Kidney tubule cell (primary cell): ENCODE measurements around the gene GET3.
"Not testable (repeated sequence)": the region's sequence is repeated elsewhere in the genome, so short reads cannot be mapped to it uniquely, and the experiment has no call there.

Experiments used
- DNase-seq: peaks from one replicate; pipeline ENCODE4 v3.0.0-alpha.2; 2018; ENCODE audit warnings: low spot score

GET3 gene

DNA sequence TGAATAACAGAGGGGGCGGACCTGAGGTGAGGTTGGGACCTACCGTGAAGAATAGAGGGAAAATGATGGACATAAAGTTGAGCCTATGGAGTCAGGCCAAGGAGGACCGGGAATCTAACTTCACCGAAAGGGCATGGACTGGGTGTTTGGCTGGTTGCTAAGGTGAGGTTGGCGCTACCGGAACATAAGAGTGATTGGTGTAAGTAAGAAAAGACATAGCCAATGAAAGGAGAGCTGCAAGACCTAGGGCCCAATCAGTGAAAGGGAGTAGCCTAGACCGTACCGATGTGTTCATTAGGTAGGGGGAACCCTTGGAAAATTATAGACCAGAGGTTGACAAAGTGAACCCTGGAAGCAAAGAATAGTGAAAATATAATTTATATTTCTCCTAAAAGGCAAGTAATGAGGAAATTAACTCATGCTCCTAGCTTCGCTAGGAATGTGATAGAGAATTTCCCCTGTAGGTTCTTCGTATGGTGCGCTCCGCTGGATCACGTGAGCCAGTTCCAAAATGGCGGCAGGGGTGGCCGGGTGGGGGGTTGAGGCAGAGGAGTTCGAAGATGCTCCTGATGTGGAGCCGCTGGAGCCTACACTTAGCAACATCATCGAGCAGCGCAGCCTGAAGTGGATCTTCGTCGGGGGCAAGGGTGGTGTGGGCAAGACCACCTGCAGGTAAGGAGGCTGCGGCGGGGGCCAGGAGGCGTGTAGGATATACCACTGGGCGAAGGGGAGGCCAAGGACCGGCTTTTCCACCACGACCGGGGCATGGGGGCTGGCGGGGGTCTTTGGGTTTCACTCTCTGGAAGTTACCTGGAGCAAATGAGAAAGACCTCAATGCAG, at the start of gene GET3:
Gene GET3 (plus strand): TSS at position 503 of the 840 bp plus-strand sequence. CDS start 9 bp downstream, at position 512.
- DNase-seq = peak; percentile 100

DNA sequence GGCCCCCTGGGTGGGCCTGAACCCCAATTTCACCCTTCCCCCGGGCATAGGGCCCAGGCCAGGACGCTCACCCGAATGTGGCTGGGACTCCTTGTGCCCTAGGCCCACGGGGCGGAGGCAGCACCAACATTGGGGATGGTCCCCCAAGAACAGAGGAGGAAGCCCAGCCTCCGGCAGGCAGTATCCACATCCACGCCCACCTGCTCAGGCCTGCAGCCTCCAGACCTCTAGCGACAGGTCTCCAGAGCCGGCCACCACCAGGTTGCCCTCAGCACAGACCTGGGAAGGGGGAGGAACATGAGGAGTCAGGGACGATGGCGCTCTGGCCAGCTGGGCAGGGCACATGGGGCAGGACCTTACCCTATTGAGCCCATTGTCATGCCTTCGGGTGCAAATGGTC, 48.3 kb upstream of the GET3 start:
- DNase-seq = no peak

DNA sequence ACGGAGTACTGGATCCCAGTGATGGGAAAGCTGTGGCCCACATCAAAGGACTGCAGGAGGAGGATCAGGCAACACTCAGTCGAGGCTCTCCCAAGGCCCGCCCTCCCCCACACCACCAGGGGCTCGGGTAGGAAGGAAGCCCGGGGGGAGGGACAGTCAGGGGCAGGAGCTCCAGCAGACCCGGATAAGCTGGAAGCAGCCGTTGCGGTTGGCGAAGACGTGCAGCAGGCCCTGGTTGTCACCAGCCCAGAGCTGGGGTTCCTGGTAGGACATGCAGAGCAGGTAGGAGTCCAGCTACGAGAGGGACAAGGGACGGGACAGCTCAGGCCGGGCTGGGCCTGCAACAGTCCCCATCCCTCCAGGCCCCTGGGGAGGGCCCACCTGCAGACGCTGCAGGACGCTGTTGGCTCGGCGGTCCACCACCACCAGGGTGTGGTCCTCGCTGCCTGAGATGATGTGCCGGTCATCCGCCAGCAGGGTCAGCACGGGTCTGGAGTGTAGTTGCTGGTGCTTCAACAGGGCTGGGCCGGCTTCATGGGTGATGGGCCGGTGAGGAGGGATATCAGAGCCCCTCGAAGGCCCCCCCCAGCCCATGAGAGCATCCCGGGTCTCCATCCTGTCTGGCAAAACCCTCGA, 47.6 kb upstream of the GET3 start:
- no peak for DNase-seq

DNA sequence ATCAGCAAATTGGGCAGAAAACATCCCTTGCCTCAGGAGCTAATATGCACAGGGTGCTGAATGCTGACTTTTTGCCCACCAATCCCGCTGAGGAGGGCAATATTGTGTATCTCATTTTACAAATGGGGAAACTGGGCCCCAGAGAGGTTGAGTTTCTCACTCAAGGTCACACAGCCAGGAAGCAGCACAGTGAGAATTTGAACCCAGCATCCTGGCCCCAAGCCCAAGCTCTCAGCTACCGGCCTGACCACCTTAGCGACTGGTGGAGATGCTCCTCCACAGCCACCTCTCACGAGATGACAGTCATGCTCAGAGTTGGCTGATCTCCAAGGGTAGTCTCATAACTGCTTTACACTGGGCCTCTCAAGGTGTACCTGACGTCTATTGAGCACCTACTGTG, 44.3 kb upstream of the GET3 start:
- DNase-seq = no peak

DNA sequence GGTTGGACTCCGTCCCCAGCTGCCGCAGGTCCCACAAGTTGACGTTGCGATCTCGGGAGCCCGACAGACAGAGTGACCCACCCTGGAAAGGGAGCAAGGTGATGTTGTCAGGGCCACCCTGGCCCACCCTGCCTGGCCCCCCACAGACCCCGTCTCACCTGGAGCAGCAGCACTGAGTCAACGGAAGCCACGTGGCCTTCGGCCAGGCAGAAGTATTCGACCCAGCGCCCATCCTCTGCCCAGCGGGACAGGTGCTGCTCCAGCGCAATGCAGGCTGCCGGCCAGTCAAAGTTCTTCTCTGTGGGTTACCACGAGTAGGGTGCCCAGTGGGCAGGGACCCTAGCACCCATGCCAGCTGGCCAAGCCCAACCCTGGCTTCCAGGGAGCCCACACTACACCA, 42.7 kb upstream of the GET3 start:
- no peak for DNase-seq

DNA sequence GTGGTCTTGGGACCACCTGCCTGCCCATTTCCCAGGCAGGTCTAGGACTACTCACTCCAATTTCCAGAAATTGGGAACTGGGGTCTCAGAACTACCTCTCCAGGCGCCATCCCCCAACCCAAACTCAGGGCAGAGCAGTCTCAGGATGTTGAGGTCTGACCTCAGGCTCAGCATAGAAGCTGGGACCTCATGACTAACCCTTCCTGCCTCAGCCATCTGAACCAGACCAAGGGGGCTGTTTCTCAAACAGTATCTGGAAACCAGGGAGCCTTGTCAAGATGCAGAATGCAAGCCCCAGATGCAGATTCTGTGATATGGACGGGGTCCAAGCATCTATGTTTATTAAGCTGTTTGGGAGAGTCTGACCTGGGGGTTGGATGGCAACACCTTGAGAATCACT, 42.2 kb upstream of the GET3 start:
- DNase-seq = peak; percentile 9

DNA sequence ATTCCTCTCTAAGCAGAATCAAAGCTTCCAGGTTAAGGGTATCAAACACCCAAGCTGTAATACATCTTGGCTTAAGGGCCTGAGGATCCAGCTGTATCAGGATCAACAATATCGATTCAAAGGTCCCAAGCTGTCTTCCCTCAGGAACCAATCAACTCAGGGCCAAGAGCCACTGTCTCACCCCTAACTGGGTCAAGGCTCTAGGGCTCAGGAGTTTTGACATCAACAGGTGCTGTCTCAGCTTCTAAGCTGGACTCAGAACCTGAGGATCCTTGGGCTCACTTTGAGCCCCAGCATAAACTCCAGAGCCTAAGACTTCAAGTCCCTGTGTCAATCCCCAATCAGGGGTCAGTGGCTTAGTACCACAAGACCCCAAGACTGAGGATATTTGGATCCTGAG, 41.8 kb upstream of the GET3 start:
- no peak for DNase-seq

DNA sequence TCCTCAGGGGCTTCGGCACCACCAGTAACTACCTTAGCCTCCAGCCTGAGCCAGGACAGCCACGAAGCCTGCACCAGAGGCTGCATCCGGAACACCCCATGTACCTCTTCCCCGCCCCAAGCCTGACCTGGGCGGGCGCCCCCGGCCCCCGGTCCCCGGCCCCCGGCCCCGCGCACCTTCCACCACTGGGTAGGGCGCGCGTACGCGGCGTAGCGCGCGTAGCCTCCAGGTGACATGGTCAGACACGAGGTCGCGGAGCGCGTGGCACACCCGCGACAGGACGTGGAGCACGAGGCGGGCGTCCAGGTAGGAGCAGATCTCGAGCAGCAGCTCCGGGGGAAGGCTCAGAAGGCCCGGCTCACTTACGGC, 41.3 kb upstream of the GET3 start:
- no peak for DNase-seq

DNA sequence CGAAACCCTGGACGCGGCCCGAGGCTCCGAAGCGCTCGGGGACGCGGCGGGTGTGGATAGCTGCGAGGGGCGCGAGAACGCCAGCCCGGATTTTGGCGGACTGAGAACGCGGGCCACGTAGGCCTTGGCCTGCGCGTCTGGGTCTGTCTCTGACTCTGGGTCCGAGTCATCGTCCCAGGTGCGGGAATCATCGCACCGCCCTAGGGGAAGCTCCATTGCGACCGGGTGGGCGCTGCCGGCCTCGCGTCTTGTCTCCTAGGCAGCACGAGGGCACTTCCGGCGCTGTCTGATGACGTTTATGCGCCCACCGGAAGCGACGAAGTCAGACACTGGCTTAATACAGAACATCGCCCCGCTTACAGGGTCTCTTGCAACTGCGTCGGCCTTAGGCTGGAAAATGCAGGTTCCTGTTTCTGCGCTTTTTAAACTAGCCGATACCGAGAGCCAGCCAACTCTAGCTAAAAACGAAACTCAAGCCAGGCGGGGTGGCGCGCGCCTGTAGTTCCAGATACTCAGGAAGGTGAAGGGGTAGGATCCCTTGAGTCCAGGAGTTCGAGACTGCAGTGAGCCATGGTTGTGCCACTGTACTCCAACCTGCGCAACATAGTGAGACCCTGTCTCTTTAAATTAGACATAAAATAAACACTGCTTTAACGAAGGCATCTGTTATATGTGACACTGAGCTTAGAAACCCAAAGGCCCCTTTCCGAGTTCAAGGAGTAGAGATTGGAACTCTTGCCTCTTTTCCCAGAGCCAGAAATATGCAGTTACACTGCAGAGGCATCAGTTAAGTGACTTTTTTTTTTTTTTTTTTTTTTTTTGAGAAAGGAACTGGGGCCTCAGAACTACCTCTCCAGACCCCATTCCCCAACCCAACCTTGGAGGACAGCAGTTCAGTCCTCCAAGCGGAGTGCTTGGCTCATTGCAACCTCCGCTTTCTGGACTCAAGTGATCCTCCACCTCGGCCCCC, 40.6 kb upstream of the GET3 start, which contains the start of gene FBXW9:
Gene FBXW9 (minus strand): TSS at position 266 of the 970 bp plus-strand sequence. CDS start 50 bp downstream, at position 216.
- peak; percentile 93 for DNase-seq

DNA sequence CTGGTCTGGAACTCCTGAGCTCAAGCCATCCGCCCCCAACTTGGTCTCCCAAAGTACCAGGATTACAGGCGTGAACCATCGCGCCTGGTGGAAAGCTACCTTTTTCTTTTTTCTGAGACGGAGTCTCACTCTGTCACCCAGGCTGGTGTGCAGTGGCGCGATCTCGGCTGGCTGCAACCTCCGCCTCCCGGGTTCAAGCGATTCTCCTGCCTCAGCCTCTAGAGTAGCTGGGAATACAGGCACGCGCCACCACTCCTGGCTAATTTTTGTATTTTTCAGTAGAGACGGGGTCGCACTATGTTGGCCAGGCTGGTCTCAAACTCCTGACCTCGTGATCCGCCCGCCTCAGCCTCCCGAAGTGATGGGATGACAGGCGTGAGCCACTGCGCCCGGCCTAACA, 39.9 kb upstream of the GET3 start:
- DNase-seq = not testable (repeated sequence)

DNA sequence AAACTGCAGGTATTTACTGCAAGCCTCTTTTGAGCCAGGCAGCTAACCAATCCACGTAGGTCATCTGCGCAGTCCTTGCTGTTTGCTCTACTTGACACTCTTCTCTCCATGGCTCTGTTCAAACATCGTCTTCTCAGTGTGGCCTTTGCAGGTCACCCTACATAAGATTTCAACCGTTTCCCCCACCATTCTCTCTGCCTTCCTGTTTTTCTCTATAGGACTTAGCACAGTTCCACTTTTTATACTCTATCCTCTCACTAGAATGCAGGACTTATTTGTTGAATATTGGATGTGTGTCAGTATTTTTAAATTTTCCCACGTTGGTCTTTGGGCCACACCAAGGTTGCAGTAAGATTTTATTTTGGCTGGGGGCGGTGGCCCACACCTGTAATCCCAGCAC, 39.2 kb upstream of the GET3 start:
- no peak for DNase-seq

DNA sequence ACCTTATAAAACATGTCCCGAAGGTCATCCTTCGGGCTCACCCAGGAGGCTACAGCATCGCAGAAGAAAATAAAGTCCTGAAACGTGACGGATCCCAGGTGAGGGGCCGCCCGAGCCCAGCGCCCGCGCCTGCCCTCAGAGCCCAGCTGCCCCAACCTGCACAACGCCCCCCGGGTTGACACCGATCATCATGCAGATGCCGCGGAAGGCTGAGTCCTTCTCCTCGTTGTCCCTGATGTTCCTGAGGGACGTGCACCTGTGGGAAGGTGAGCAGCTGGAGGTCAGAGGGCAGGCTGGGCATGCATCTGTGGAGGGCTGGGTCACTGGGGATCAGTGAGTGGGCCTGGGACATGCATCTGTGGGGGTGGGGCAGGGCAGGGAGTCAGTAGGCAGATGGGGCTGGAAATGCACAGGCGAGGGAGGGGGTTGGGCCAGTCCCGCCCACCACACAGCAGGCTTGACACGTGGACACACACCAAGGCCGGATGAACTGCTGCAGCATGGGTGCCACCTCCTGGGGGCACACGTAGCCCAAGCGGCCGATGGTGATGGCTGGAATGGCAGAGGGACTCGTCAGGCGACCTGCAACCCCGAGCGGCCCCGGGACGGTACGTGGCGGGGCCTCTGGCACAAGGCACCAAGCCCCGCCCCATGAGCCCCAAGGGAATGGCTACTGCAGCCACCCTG, 35.6 kb upstream of the GET3 start:
- no peak for DNase-seq

DNA sequence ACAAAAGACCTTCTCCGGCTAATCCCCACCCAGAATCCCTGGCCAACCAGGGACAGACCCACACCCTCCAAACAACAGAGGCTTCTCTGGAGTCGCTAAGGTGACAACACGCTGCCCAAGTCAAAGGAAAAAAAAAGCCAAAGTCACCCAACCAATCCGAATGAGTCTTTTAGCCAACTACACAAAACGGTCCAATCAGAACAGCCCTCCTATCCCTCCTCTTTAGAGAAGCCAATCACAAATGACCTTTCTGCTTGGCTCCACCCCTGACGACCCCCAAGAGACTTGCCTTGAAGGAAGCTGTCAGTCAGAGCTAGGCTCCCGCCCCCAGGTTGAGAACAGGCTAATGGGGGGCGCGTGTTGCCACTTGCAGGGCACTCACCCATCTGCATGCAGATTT, 34.3 kb upstream of the GET3 start:
- peak; percentile 26 for DNase-seq

DNA sequence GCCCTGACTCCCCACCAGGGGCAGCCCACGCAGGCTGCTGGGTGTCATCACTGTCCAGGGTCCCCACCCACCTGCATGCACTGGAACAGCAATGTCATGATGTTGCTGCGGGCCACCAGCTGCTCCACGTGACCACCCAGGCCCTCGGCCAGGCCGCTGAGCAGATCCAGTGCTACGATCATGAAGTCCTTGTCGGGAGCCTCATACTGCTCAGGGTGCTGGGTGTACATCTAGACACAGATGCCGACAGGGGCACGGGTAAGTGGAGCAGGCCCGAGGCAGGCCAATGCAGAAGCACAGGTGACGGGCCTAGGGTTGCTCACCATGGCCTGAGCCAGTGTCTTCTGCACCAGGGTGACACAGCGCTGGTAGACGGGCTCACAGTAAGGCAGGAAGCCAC, 32.1 kb upstream of the GET3 start:
- no peak for DNase-seq

DNA sequence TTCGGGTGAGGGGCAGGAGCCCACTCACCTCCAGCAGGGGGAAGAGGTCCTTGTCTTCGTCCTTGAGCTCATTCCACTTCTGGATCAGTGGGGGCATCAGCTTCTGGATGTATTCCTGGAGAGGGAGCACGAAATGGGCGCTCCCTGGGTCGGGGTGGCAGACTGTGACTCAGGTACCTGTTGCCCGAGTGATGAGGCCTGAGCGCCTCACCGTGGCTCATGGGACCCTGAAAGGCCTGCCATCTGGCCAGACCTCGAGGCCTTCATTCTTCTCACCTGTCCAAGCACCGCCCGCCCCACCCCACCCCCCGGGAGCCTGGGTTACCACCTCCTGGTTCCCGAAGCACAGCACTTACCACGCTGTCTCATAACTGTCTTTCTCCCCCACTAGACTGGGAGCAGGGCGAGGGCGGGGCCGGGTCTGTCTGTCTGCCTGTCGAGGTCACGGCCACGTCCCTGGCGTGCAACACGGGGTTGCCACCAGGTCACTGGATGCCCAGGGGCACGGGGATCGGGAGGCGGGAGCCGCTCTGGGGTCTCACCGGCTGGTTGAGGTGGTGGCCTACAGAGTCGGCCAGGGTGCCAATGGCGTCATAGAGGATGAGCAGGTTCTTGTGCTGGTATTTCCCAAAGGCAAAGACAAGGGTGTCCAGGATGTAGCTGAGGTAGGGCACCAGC, 31.5 kb upstream of the GET3 start:
- no peak for DNase-seq

DNA sequence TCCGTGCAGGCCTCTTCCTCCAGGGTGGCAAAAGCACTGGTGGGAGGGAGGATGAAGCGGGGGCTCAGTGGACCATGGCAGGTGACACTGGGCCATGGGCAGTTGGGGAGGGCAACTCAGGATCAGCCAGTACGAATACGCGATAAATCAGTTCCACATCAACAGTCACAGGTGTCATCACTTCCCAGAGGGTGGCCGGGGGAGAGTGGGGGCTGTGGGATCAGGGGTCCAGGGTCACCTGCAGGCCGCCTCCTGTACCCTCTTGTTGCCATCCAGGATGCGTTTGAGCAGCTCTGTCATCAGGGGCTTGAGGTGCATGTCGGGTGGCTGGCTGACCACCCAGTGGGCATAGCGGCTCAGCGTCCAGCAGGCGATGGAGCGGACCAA, 31.0 kb upstream of the GET3 start:
- no peak for DNase-seq

DNA sequence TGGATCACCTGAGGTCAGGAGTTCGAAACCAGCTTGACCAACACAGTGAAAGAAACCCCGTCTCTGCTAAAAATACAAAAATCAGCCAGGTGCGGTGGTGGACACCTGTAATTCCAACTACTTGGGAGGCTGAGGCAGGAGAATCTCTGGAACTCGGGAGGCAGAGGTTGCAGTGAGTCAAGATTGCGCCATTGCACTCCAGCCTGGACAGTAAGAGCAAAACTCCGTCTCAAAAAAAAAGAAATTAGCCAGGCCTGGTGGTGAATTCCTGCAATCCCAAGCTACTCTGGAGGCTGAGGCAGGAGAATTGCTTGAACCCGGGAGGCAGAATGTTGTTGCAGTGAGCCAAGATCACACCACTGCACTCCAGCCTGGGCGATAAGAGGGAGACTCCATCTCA, 28.7 kb upstream of the GET3 start:
- DNase-seq = no peak

DNA sequence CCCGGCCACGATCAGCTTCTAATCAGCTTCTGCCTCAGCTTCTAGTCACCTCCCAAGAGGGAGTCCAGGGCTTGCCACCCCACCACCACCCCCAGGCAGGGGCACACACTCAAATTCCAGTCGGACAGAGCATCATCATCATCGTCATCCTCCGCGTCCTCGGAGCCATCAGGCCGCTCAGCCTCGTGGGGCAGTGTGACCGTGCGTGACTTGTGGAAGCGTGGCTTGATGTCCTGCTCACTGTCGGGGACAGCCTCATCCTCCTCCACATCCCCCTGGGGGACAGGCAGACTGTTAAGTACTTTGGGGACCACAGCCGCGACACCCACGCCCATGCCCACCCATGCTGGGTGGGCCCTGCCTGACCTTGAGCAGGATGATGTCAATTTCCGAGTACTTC, 26.1 kb upstream of the GET3 start:
- DNase-seq = no peak

DNA sequence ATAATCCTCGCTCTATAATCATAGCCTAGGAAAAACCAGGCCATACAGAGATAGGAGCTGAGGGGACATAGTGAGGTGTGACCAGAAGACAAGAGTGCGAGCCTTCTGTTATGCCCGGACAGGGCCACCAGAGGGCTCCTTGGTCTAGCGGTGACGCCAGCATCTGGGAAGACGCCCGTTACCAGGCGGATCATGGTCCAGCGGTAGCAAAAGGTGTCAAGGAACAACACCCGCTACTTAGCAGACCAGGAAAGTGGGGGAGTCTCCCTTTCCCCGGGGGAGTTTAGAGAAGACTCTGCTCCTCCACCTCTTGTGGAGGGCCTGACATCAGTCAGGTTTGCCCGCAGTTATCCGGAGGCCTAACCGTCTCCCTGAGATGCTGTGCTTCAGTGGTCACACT, 25.2 kb upstream of the GET3 start:
- not testable (repeated sequence) for DNase-seq

DNA sequence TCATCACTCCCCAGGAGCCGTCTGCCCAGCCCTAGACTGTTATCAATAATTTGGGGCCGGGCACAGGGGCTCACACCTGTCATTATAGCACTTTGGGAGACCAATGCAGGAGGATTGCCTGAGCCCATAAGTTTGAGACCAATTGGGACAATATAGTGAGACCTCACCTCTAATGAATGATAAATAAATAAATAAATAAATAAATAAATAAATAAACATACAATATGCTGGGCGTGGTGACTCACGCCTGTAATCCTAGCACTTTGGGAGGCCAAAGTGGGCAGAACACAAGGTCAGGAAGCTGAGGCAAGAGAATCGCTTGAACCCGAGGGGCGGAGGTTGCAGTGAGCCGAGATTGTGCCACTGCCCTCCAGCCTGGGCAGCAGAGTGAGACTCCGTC, 24.0 kb upstream of the GET3 start:
- not testable (repeated sequence) for DNase-seq

DNA sequence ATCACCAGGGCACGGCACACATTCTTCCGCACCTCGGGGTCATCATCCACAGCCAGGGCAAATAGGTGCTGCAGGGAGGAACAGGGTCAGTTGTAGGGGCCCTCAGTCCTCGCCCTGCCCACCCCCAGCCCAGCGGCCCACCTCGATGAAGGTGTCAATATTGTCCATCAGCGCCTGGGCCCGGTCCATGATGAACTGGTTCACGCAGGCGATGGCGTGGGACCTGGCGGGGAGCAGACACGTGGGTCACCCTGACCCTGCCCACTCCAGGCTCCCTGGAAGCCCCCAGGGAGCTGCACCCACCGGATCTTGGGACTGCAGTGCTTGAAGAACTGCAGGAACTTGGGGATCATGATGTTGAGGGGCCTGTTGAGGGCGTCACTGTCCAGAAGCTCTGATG, 22.2 kb upstream of the GET3 start:
- DNase-seq = no peak
